ENCODE data around the gene AP2A2. TPM values are rescaled to one million over a fixed set of nuclear protein-coding genes. Genes with fewer than 3 reads are reported as not detected.

Gene AP2A2
- total RNA-seq, 2 donors from 2014 or later = 35.1 to 70.2 TPM

DNA sequence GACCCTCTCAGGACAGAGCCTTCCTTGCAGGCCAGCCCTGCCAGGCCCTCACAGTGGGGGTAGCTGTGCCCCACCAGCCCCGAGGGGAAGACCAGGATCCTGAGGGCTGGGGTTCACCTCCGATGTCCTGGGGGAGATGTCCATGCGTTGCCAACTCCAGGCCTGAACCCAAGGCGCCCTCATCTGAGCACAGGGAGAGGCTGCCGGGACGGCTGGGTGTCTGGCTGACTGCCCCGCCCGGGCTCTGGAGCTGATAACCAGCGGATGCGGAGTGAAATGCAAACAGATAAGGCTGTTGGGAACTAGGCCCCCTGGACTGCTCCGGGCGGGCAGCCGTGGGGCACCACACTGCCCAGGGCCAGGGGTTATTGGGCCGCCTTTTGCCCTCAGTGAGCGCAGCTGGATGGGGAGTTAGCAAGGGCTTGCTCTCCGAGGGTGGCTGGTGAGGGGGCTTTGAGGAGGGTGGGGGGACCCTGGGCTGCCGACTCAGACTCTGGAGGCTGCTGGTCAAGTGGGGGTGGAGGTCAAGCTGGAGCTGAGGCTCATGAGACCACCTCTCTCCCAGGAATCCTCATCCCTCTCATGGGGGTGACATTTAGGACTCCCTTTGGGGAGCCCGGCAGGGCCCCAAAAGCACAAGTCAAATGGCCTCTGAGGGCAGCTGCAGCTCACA is 116.4 kb downstream of the AP2A2 start:
- WGBS = 63% methylated on average over 18 of the region's 18 CpGs
- no peaks in the 10 kb centered on the region for H3K36me3 ChIP-seq
- no peak for DNase-seq (ENCODE audit: low spot score)
- intact Hi-C loops (cut with DNase I) = no loop called here
- H3K4me1 ChIP-seq (replicated peaks) = no peaks in the 10 kb centered on the region
- H3K9me3 ChIP-seq = no peaks in the 10 kb centered on the region
- H3K27me3 ChIP-seq (replicated peaks; ENCODE audit: insufficient read depth) = no peaks in the 10 kb centered on the region
- TF ChIP-seq POLR2A (IDR thresholded peaks at IDR 0.05) = no peak
- TF ChIP-seq, protein P1, sequence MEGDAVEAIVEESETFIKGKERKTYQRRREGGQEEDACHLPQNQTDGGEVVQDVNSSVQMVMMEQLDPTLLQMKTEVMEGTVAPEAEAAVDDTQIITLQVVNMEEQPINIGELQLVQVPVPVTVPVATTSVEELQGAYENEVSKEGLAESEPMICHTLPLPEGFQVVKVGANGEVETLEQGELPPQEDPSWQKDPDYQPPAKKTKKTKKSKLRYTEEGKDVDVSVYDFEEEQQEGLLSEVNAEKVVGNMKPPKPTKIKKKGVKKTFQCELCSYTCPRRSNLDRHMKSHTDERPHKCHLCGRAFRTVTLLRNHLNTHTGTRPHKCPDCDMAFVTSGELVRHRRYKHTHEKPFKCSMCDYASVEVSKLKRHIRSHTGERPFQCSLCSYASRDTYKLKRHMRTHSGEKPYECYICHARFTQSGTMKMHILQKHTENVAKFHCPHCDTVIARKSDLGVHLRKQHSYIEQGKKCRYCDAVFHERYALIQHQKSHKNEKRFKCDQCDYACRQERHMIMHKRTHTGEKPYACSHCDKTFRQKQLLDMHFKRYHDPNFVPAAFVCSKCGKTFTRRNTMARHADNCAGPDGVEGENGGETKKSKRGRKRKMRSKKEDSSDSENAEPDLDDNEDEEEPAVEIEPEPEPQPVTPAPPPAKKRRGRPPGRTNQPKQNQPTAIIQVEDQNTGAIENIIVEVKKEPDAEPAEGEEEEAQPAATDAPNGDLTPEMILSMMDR (IDR thresholded peaks at IDR 0.05) = no peak
- TF ChIP-seq POLR2AphosphoS5 (IDR thresholded peaks at IDR 0.05) = no peak
- H3K4me3 ChIP-seq = no peak overlapping the region
- no peak overlapping the region for H3K27ac ChIP-seq

DNA sequence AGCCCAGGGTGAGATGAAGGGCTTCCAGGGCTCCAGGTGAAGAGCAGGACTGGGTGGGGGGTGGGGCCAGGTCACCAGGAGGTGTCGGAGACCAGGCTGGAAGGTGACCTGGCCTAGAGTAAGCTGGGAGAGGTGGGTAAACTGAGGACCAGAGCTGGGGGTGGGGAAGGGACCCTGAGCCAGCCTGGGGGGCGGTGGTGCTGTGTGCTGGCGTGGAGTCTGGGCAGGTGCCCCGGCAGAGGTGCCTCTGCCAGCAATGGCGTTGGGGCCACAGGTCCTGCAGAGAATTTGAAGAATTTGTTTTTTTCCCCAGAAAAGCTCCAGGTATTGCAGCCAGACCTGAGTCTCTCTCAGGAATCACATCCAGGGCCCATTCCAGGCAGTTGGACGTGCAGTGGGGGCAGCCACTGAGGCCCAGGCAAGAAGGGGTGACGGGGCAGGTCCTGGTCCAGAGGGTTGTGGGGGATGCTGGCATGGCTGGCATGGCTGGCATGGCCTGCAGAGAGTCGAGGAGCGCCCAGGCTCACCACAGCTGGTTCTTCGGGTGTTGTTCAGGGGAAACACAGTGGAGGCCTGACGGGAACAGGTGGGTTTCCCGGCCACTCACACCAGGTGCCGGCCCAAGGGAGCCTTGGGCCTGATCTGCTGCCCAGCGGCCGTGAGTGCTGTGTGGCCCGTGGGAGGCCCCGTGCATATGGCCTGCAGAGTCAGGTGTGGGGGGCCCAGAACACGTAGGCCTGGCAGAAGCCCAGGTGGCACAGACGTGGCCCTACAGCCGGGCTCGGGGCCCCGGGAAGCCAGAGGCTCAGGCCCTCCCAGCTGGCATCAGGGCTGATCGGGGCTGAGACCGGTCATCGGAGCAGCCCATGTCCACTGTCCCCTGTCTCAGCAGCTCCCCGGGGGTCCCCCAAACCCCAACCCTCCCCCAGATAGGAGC is 117.2 kb downstream of the AP2A2 start:
- Histone ChIP-seq H3K9me3 (no peaks in the 10 kb centered on the region), H3K36me3 (no peaks in the 10 kb centered on the region), H3K4me3 (no peak overlapping the region), H3K27me3 (replicated peaks; ENCODE audit: insufficient read depth) (no peaks in the 10 kb centered on the region), H3K4me1 (replicated peaks) (no peaks in the 10 kb centered on the region), H3K27ac (no peak overlapping the region)
- WGBS = 85% methylated on average over 22 of the region's 26 CpGs
- no peak for DNase-seq (ENCODE audit: low spot score)
- intact Hi-C loops (cut with DNase I) = no loop called here
- no peak for TF ChIP-seq POLR2A (IDR thresholded peaks at IDR 0.05)
- TF ChIP-seq, protein P1 (IDR thresholded peaks at IDR 0.05) = no peak
- no peak for TF ChIP-seq POLR2AphosphoS5 (IDR thresholded peaks at IDR 0.05)

DNA sequence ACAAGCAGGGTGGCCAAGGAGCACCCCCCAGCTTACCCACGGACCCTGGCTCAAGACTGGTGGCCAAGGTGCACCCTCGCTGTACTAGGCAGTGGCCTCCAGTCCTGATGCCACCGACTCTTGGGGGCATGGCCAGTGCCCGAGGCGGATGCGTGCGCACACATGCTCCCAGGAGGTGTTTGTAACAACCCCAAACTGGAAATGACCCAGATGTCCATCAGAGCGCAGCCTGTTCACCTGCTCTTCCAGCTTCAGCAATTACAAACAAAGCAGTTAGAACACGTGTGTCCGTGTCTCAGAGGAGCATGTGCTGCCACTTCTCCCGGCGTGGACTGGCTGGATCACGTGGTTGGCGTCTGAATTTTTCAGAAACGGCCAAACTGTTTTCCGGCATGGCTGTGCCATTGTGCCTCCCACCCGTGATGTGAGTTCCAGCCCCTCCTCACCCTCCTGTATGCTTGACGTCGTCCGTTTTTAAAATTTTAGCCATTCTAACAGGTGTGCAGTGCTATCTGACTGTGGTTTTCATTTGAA is 118.0 kb downstream of the AP2A2 start:
- Histone ChIP-seq H3K36me3 (no peaks in the 10 kb centered on the region), H3K27ac (no peak overlapping the region), H3K4me1 (replicated peaks) (no peaks in the 10 kb centered on the region), H3K9me3 (no peaks in the 10 kb centered on the region), H3K27me3 (replicated peaks; ENCODE audit: insufficient read depth) (no peaks in the 10 kb centered on the region), H3K4me3 (no peak overlapping the region)
- WGBS = 53% methylated on average over 20 of the region's 20 CpGs
- no peak for DNase-seq (ENCODE audit: low spot score)
- TF ChIP-seq POLR2A (IDR thresholded peaks at IDR 0.05) = no peak
- TF ChIP-seq, protein P1 (IDR thresholded peaks at IDR 0.05) = no peak
- TF ChIP-seq POLR2AphosphoS5 (IDR thresholded peaks at IDR 0.05) = no peak
- intact Hi-C loops (cut with DNase I) = no loop called here

DNA sequence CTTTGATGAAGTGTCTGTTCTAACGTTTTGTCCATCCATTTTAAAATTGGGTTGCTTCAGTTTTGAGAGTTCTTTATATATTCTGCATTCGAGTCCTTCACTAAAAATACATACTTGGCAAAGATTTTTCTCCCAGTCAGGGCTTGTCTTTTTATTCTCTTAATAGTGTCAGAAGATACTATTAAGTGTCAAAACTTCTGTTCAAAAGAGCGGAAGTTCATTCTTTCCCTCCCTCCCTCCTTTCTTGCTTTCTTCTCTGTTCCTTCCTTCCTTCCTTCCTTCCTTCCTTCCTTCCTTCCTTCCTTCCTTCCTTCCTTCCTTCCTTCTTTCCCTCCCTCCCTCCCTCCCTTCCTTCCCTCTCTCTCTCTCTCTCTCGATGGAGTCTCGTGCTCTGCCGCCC is 118.5 kb downstream of the AP2A2 start:
- no peak overlapping the region for H3K4me3 ChIP-seq
- DNase-seq (ENCODE audit: low spot score) = no peak
- WGBS = 41% methylated on average over 6 of the region's 6 CpGs

More for the DNA sequence above, 118.5 kb downstream of the AP2A2 start:
- Histone ChIP-seq H3K9me3 (no peaks in the 10 kb centered on the region), H3K36me3 (no peaks in the 10 kb centered on the region), H3K27me3 (replicated peaks; ENCODE audit: insufficient read depth) (no peaks in the 10 kb centered on the region), H3K4me1 (replicated peaks) (no peaks in the 10 kb centered on the region), H3K27ac (no peak overlapping the region)
- intact Hi-C loops (cut with DNase I) = no loop called here
- TF ChIP-seq POLR2AphosphoS5 (IDR thresholded peaks at IDR 0.05) (no peak), POLR2A (IDR thresholded peaks at IDR 0.05) (no peak)
- TF ChIP-seq, protein P1 (IDR thresholded peaks at IDR 0.05) = no peak

Measured in prostate gland (tissue), 2 donors.